ENCODE measurements around the gene AFMID. TPM values are rescaled to one million over a fixed set of nuclear protein-coding genes. Genes with fewer than 3 reads are reported as not detected.
"Not testable (repeated sequence)": the region's sequence is repeated elsewhere in the genome, so short reads cannot be mapped to it uniquely, and the experiment has no call there.

AFMID gene
- polyA plus RNA-seq, 4 donors = 24.0 to 61.7 (median 38.7) TPM

DNA sequence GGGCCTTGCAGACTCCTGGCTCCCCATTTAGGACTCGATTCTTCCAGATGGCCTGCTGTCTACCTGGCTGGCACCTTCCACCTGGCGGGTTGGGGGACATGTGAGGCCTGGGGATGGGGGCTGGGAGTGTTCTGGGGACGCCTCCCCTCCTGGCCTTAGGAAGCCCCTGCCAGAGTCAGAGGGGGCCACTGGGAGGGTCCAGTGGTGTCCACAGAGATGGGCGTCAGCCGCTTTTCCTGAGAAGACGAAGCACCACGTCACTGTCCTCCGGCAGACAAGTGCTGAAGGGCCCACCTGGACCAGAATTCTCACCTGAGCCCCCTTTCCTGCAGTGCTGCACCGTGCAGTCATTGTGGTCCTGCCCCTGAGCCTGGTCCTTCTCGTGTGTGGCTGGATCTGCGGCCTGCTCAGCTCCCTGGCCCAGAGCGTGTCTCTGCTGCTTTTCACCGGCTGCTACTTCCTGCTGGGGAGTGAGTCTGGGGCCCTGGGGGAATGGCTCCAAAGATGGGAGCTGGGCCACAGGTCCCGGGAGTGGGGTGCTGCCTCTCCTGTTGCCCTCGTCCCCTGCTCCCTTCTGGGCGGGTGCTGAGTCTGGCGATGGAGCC is 47.2 kb downstream of the AFMID start:
- WGBS, 3 donors = 83 to 88% (median 87%) methylated on average over 14 to 17 of the region's 17 CpGs
- no peak overlapping the region for H3K27ac ChIP-seq (ENCODE audit: low read depth in 1 of 3, low read length in 2 of 3)
- H3K4me3 ChIP-seq (ENCODE audit: low read depth in 1 of 3, low read length in 3 of 3) = no peak overlapping the region
- FAIRE-seq (no peak), DNase-seq (no peak)
- no peaks in the 10 kb centered on the region for H3K36me3 ChIP-seq (ENCODE audit: control insufficient read depth in 3 of 3, insufficient read depth in 2 of 3, low read depth in 1 of 3, low read length in 3 of 3)
- peaks cover 2 to 37% (median 24%) of the 10 kb centered on the region in 3 donors for H3K27me3 ChIP-seq (ENCODE audit: control insufficient read depth in 3 of 3, insufficient read depth in 3 of 3, low read length in 3 of 3)
- peaks cover 0 to 4% (median 0%) of the 10 kb centered on the region in 3 donors for H3K4me1 ChIP-seq (ENCODE audit: control insufficient read depth in 3 of 3, insufficient read depth in 2 of 3, low read depth in 1 of 3, low read length in 2 of 3)
- no peaks in the 10 kb centered on the region for H3K9me3 ChIP-seq (ENCODE audit: control insufficient read depth in 2 of 2, insufficient read depth in 1 of 2, low read depth in 1 of 2, low read length in 1 of 2)

DNA sequence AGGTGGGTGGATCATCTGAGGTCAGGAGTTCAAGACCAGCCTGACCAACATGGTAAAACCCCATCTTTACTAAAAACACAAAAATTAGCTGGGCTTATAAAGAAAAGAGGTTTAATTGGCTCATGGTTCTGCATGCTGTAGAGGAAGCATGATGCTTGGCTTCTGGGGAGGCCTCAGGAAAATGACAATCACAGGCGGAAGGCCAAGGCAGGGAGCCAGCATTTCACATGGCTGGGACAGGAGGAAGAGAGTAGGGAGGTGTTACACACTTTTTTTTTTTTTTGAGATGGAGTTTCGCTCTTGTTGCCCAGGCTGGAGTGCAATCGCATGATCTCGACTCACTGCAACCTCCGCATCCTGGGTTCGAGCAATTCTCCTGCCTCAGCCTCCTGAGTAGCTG is 47.9 kb downstream of the AFMID start:
- H3K27me3 ChIP-seq (ENCODE audit: control insufficient read depth in 3 of 3, insufficient read depth in 3 of 3, low read length in 3 of 3) = peaks cover 2 to 33% (median 24%) of the 10 kb centered on the region in 3 donors
- H3K27ac ChIP-seq (ENCODE audit: low read depth in 1 of 3, low read length in 2 of 3); H3K36me3 ChIP-seq (ENCODE audit: control insufficient read depth in 3 of 3, insufficient read depth in 2 of 3, low read depth in 1 of 3, low read length in 3 of 3); H3K4me1 ChIP-seq (ENCODE audit: control insufficient read depth in 3 of 3, insufficient read depth in 2 of 3, low read depth in 1 of 3, low read length in 2 of 3); FAIRE-seq; H3K4me3 ChIP-seq (ENCODE audit: low read depth in 1 of 3, low read length in 3 of 3); H3K9me3 ChIP-seq (ENCODE audit: control insufficient read depth in 2 of 2, insufficient read depth in 1 of 2, low read depth in 1 of 2, low read length in 1 of 2); DNase-seq: not testable (repeated sequence)
- 82 to 87% (median 83%) methylated on average over 6 of the region's 6 CpGs for WGBS, 3 donors

GRCh38 chr17:78235885-78236284 is 48.7 kb downstream of the AFMID start:
- H3K4me3 ChIP-seq (ENCODE audit: low read depth in 1 of 3, low read length in 3 of 3) = no peak overlapping the region
- no peak for DNase-seq
- 81 to 88% (median 87%) methylated on average over 8 of the region's 8 CpGs for whole genome bisulfite sequencing, 3 donors
- H3K9me3 ChIP-seq (ENCODE audit: control insufficient read depth in 2 of 2, insufficient read depth in 1 of 2, low read depth in 1 of 2, low read length in 1 of 2) = no peaks in the 10 kb centered on the region
- no peak for FAIRE-seq
- no peaks in the 10 kb centered on the region for H3K36me3 ChIP-seq (ENCODE audit: control insufficient read depth in 3 of 3, insufficient read depth in 2 of 3, low read depth in 1 of 3, low read length in 3 of 3)
- no peak overlapping the region for H3K27ac ChIP-seq (ENCODE audit: low read depth in 1 of 3, low read length in 2 of 3)
- peaks cover 0 to 4% (median 0%) of the 10 kb centered on the region in 3 donors for H3K4me1 ChIP-seq (ENCODE audit: control insufficient read depth in 3 of 3, insufficient read depth in 2 of 3, low read depth in 1 of 3, low read length in 2 of 3)
- peaks cover 2 to 24% (median 17%) of the 10 kb centered on the region in 3 donors for H3K27me3 ChIP-seq (ENCODE audit: control insufficient read depth in 3 of 3, insufficient read depth in 3 of 3, low read length in 3 of 3)

DNA sequence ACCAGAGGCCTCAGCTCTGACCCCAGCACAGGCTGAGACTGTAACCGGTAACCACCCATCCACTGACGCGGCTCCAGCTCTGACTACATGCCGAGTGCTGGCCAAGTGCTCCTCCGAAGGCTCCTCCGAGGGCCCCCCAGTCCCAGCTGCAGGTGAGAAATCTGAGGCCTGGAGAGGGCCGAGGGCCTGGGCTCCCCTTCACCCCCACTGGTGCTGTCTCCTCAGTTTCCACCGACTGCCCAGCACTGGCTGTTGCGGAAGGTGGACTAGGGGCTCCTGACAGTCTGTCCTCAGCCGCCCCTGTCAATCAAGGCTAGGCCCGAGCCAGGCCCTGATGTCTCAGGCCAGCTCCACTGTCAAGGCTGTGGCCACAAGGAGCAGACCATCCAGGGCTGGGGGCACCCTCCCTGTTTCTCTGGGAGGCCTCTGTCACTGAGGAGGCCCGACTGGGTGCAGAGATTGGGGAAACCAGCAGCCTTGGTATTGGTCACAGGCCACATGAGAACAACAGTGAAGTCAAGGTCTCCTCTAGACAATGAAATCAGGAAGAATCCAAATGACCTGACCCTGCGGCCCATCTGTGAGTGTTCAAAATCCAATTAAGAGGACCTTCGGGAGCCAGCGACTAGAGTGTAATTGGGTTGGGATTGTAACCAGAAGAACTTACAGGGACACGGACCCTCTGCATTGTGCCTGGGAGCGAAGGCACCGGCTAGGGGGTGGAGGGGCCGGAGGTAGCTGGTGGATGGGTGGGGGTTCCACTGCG is 49.4 kb downstream of the AFMID start:
- FAIRE-seq (no peak), DNase-seq (no peak)
- Histone ChIP-seq H3K4me1 (ENCODE audit: control insufficient read depth in 3 of 3, insufficient read depth in 2 of 3, low read depth in 1 of 3, low read length in 2 of 3) (peaks cover 0 to 2% (median 0%) of the 10 kb centered on the region in 3 donors), H3K27me3 (ENCODE audit: control insufficient read depth in 3 of 3, insufficient read depth in 3 of 3, low read length in 3 of 3) (peaks cover 2 to 18% (median 11%) of the 10 kb centered on the region in 3 donors), H3K27ac (ENCODE audit: low read depth in 1 of 3, low read length in 2 of 3) (no peak overlapping the region), H3K36me3 (ENCODE audit: control insufficient read depth in 3 of 3, insufficient read depth in 2 of 3, low read depth in 1 of 3, low read length in 3 of 3) (no peaks in the 10 kb centered on the region), H3K4me3 (ENCODE audit: low read depth in 1 of 3, low read length in 3 of 3) (no peak overlapping the region), H3K9me3 (ENCODE audit: control insufficient read depth in 2 of 2, insufficient read depth in 1 of 2, low read depth in 1 of 2, low read length in 1 of 2) (no peaks in the 10 kb centered on the region)
- WGBS, 3 donors = 93% methylated on average over 20 of the region's 20 CpGs

DNA sequence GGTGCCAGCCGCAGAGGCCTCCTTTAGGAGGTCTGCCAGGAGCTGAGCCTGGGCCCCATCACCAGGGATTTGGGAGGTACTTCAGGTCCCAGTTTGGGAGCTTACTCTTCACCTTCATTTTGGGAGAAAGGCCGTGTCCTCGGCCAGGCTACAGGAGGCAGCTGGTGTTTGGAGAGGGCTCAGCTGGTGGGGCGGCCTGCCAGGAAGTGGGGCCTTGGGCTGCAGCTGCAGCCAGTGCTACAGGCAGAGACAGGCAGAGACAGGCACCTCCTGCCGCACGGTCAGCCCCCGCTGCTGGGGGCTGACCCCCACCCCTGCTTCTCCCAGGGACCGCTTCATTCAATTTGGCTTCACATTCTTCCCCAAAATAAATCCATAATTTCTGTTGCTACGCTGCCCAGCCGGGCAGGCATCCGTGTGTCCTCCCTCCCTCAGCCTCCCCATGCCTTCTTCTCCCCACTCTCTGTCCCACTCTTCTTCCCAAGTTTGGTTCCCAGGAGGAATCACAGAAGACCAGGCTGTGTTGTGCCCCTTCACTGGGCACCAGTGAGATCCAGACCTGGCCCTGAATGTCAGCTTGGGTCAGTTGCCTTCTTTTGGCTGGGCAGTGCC is 50.3 kb downstream of the AFMID start:
- H3K9me3 ChIP-seq (ENCODE audit: control insufficient read depth in 2 of 2, insufficient read depth in 1 of 2, low read depth in 1 of 2, low read length in 1 of 2) = no peaks in the 10 kb centered on the region
- no peak overlapping the region for H3K27ac ChIP-seq (ENCODE audit: low read depth in 1 of 3, low read length in 2 of 3)
- H3K4me3 ChIP-seq (ENCODE audit: low read depth in 1 of 3, low read length in 3 of 3) = no peak overlapping the region
- FAIRE-seq (no peak), DNase-seq (no peak)
- H3K27me3 ChIP-seq (ENCODE audit: control insufficient read depth in 3 of 3, insufficient read depth in 3 of 3, low read length in 3 of 3) = peaks cover 0 to 10% (median 4%) of the 10 kb centered on the region in 3 donors
- no peaks in the 10 kb centered on the region for H3K4me1 ChIP-seq (ENCODE audit: control insufficient read depth in 3 of 3, insufficient read depth in 2 of 3, low read depth in 1 of 3, low read length in 2 of 3)
- 66 to 83% (median 77%) methylated on average over 10 to 11 of the region's 11 CpGs for WGBS, 3 donors
- H3K36me3 ChIP-seq (ENCODE audit: control insufficient read depth in 3 of 3, insufficient read depth in 2 of 3, low read depth in 1 of 3, low read length in 3 of 3) = no peaks in the 10 kb centered on the region

DNA sequence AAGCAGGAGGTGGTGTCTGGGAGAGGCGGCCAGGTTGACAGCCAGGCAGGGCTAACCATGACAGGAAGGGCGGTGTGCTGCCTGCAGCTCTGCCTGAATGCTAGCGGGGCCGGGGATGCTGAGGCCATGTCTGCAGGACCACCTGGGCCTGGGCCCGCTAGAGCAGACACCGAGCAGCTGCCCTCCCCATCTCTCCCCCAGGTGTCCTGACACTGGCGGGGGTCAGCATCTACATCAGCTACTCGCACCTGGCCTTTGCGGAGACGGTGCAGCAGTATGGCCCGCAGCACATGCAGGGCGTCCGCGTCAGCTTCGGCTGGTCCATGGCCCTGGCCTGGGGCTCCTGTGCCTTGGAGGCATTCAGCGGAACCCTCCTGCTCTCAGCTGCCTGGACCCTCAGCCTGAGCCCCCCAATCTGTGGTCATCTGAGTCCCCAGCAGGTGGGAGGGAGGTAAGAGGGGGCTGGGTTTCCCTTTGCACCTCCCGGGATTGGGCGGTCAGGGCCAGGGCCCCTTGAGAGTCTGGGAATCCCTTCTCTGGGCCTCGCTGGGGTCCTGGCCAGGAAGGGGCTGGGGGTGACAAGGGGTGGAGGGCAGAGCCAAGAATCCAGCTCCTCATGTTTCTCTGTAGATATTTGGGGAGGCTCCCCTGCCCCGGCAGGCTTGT is 51.8 kb downstream of the AFMID start:
- 83 to 87% (median 86%) methylated on average over 18 to 20 of the region's 20 CpGs for WGBS, 3 donors
- Histone ChIP-seq H3K36me3 (ENCODE audit: control insufficient read depth in 3 of 3, insufficient read depth in 2 of 3, low read depth in 1 of 3, low read length in 3 of 3) (no peaks in the 10 kb centered on the region), H3K27me3 (ENCODE audit: control insufficient read depth in 3 of 3, insufficient read depth in 3 of 3, low read length in 3 of 3) (peaks cover 0 to under 1% (median 0%) of the 10 kb centered on the region in 3 donors), H3K4me3 (ENCODE audit: low read depth in 1 of 3, low read length in 3 of 3) (no peak overlapping the region), H3K27ac (ENCODE audit: low read depth in 1 of 3, low read length in 2 of 3) (no peak overlapping the region), H3K9me3 (ENCODE audit: control insufficient read depth in 2 of 2, insufficient read depth in 1 of 2, low read depth in 1 of 2, low read length in 1 of 2) (no peaks in the 10 kb centered on the region), H3K4me1 (ENCODE audit: control insufficient read depth in 3 of 3, insufficient read depth in 2 of 3, low read depth in 1 of 3, low read length in 2 of 3) (no peaks in the 10 kb centered on the region)
- FAIRE-seq (no peak), DNase-seq (no peak)

DNA sequence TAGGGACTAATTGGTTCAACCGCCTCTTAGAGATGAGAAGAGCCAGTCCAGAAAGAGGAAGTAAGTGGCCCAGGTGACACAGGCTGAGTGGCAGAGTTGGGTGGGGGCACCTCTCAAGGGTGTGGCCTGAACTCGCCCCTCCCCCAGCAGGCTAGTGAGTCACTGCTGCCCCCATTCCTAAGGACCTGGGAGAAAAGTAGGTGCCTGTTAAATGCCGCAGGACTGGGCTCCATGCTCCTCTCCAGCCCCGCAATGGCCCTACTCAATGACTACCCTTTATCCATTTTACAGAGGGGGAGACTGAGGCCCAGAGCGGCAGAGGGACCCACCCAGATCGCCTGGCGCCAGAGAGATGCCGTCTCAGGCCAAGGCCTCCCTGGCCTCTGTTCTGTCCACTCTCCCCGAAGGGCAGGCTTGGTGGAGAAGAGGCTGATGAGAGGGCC is 52.3 kb downstream of the AFMID start:
- no peak for FAIRE-seq

DNA sequence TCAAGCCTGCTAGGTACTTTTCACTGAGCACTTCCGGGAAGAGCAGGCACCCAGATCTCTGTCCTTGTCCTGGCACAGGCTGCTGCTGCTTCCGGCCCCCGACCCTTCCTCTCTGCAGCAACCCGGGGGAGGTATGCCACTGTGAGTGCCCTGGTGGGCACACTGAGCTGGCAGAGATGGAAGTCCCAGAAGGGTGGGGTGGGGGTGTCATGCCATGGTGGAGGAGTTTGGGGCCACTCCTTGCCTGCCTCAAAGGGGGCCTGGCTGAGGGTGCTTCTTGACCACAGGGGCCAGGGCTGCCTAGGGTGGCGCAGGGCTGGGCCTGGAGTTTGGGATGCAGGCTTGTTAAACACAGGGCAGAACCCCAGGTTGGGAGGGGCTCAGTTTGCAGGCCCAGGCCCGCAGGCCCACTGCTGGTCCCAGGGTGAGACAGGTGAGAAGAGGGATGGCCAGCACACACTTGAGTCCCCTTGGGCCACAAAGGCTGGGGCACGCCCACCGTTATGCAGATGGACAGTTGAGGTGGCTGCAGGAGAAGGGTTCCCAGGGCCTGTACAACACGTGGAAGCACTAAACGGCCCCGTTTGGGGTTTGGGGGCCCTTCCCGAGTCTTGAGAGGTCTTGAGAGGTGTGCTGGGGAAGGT is 53.0 kb downstream of the AFMID start:
- Histone ChIP-seq H3K27me3 (ENCODE audit: control insufficient read depth in 3 of 3, insufficient read depth in 3 of 3, low read length in 3 of 3) (no peaks in the 10 kb centered on the region), H3K9me3 (ENCODE audit: control insufficient read depth in 2 of 2, insufficient read depth in 1 of 2, low read depth in 1 of 2, low read length in 1 of 2) (no peaks in the 10 kb centered on the region), H3K27ac (ENCODE audit: low read depth in 1 of 3, low read length in 2 of 3) (no peak overlapping the region), H3K4me1 (ENCODE audit: control insufficient read depth in 3 of 3, insufficient read depth in 2 of 3, low read depth in 1 of 3, low read length in 2 of 3) (no peaks in the 10 kb centered on the region), H3K4me3 (ENCODE audit: low read depth in 1 of 3, low read length in 3 of 3) (no peak overlapping the region), H3K36me3 (ENCODE audit: control insufficient read depth in 3 of 3, insufficient read depth in 2 of 3, low read depth in 1 of 3, low read length in 3 of 3) (no peaks in the 10 kb centered on the region)
- DNase-seq (no peak), FAIRE-seq (no peak)
- 71 to 81% (median 76%) methylated on average over 12 of the region's 12 CpGs for WGBS, 3 donors

More for the DNA sequence above, 52.3 kb downstream of the AFMID start:
- no peaks in the 10 kb centered on the region for H3K27me3 ChIP-seq (ENCODE audit: control insufficient read depth in 3 of 3, insufficient read depth in 3 of 3, low read length in 3 of 3)
- no peak for DNase-seq
- no peaks in the 10 kb centered on the region for H3K4me1 ChIP-seq (ENCODE audit: control insufficient read depth in 3 of 3, insufficient read depth in 2 of 3, low read depth in 1 of 3, low read length in 2 of 3)
- no peak overlapping the region for H3K4me3 ChIP-seq (ENCODE audit: low read depth in 1 of 3, low read length in 3 of 3)
- no peaks in the 10 kb centered on the region for H3K36me3 ChIP-seq (ENCODE audit: control insufficient read depth in 3 of 3, insufficient read depth in 2 of 3, low read depth in 1 of 3, low read length in 3 of 3)
- no peak overlapping the region for H3K27ac ChIP-seq (ENCODE audit: low read depth in 1 of 3, low read length in 2 of 3)
- no peaks in the 10 kb centered on the region for H3K9me3 ChIP-seq (ENCODE audit: control insufficient read depth in 2 of 2, insufficient read depth in 1 of 2, low read depth in 1 of 2, low read length in 1 of 2)
- WGBS, 3 donors = 83 to 90% (median 88%) methylated on average over 9 of the region's 9 CpGs

All from small intestine (tissue), 7 donors.